NB4 (cell line): Measurements from ENCODE around the gene SPATA9.

Experiments
- MYC ChIP-seq: IDR thresholded peaks from 2 replicates; pipeline ENCODE4 v1.6.1; 2011; ENCODE audit warnings: low read depth, low read length
- POLR2A ChIP-seq: IDR thresholded peaks from 2 replicates; pipeline ENCODE4 v1.6.1; 2011; ENCODE audit warnings: mild to moderate bottlenecking; ENCODE audit not compliant: insufficient read length; ENCODE audit errors: extremely low read depth
- TF ChIP-seq, protein P1 (sequence below): IDR thresholded peaks from 2 replicates; pipeline ENCODE4 v1.6.1; 2011; ENCODE audit warnings: low read depth, low read length
- TF ChIP-seq, protein P2 (sequence below): IDR thresholded peaks from one replicate; pipeline ENCODE4 v1.5.1; 2012; ENCODE audit warnings: low read depth, low read length

DNA sequence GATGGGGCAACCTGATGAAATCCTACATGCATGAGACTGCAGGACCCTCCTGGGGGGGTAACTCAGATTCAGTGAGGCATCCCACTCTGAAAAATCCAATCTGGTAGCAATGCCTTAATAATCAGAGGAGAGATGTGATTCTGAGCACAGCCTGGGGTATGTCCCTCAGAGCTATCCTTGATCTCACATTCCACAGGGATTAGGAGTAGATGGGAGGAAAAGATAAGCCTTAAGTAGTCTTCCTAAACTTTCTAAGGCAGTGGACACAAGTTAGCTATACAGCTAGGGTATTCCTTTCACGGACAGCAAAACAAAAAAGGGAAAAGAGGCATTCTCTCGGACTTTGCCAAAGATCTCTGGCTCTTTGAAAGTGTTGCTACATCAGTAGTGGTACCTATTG is 3.9 kb upstream of the SPATA9 start:
- TF ChIP-seq, protein P1, sequence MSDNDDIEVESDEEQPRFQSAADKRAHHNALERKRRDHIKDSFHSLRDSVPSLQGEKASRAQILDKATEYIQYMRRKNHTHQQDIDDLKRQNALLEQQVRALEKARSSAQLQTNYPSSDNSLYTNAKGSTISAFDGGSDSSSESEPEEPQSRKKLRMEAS: no peak
- TF ChIP-seq, protein P2, sequence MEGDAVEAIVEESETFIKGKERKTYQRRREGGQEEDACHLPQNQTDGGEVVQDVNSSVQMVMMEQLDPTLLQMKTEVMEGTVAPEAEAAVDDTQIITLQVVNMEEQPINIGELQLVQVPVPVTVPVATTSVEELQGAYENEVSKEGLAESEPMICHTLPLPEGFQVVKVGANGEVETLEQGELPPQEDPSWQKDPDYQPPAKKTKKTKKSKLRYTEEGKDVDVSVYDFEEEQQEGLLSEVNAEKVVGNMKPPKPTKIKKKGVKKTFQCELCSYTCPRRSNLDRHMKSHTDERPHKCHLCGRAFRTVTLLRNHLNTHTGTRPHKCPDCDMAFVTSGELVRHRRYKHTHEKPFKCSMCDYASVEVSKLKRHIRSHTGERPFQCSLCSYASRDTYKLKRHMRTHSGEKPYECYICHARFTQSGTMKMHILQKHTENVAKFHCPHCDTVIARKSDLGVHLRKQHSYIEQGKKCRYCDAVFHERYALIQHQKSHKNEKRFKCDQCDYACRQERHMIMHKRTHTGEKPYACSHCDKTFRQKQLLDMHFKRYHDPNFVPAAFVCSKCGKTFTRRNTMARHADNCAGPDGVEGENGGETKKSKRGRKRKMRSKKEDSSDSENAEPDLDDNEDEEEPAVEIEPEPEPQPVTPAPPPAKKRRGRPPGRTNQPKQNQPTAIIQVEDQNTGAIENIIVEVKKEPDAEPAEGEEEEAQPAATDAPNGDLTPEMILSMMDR: no peak
- TF ChIP-seq POLR2A: no peak
- TF ChIP-seq MYC: no peak
